HG03139 (cell line): ENCODE results near the gene RIMKLA.

ENCODE experiments used
- ATAC-seq: cut with Tn5 transposase; IDR thresholded peaks from one replicate; pipeline ENCODE4 v1.9.1; 2021; ENCODE audit not compliant: unreplicated experiment

The RIMKLA gene

DNA sequence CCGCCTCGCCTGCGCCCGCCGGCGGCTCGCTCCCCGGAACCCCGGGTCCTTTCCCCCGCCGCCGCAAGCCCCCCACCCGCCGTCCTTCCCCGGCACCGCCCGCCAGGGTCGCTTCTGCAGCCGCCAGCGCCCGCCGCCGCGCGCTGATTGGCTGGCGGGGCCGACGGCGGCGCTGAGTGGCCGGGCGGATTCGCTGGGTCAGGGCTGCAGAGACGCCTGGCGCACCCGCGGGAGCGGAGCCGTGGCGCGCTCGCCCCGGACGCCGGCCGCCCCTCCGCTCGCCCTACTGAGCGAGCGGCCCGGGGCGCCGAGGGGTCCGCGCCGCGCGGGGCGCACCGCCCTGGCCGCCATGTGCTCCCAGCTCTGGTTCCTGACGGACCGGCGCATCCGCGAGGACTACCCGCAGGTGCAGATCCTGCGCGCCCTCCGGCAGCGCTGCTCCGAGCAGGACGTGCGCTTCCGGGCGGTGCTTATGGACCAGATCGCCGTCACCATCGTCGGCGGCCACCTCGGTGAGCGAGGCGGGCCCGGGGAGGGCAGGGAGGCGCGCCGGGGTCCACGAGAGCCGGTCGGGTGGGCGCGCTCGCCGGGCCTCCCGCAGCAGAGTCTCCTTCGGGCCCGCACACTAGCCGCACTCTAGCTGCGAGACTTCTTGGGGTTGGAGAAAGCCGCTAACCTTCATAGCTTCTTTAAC lies at the start of gene RIMKLA:
TSS of gene RIMKLA (plus strand) at position 207 of the 694 bp plus-strand sequence. CDS start at position 350, 143 bp downstream.
- peak; percentile 89 for ATAC-seq

DNA sequence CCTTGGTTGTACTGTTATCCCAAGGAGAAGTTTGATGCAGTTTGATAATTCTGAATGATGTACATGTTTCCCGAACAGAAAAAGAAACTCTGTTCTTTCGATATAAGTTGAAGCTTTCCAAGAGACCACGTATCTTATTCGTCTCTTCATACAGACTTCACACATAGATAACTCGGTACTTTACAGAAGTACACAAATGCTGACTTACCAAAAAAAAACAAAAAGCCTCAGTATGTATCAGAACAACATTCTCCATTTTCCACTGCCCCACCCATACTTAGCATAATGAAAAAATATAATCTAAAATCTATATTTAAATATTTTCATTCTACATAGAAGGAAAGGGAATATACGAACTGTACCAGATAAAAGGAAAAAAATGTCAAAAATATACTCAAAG lies 47.7 kb upstream of the RIMKLA start:
- ATAC-seq, result no peak

- ATAC-seq, result no peak
These were observed 46.8 kb upstream of the RIMKLA start for GRCh38 chr1:42333662-42334239.

DNA sequence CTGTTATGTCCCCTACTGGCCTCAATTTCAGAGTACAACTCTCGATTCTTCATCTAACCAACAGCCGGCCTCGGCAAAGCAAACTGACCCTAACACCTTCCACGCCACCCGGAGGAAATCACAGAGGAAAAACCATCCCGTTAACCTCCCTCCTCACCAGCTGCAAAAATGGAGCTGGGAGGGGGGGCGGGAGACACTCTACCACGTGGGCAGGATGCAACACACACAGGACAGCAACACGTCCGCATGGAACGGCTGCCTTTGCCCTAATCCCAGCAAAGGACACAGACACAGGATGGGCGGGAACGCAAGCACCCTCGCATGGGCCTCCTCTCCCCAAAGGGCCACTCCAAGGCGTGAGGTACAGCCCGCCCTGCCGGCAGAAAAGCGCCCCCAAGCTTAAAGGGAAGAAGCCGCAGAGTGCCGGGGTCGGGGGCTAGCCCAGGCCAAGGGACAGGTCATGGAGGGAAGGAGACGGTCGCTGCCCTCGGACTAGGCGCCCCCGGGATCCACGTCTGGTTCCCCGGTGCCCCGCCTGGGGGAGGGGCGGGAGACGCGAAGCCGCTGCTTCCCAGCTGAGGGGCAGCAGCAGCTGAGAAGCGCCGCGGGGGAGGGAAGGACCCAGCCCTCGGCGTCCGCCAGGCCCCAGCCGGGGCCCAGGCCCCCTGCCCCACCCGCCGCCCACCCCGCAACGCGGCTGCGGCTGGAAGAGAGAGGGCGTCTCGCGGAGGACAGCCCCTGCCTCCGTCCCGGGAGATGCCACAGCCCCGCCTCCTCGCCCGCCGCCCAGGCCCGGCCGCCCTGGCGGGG lies 46.1 kb upstream of the RIMKLA start:
- peak; percentile 32 for ATAC-seq

DNA sequence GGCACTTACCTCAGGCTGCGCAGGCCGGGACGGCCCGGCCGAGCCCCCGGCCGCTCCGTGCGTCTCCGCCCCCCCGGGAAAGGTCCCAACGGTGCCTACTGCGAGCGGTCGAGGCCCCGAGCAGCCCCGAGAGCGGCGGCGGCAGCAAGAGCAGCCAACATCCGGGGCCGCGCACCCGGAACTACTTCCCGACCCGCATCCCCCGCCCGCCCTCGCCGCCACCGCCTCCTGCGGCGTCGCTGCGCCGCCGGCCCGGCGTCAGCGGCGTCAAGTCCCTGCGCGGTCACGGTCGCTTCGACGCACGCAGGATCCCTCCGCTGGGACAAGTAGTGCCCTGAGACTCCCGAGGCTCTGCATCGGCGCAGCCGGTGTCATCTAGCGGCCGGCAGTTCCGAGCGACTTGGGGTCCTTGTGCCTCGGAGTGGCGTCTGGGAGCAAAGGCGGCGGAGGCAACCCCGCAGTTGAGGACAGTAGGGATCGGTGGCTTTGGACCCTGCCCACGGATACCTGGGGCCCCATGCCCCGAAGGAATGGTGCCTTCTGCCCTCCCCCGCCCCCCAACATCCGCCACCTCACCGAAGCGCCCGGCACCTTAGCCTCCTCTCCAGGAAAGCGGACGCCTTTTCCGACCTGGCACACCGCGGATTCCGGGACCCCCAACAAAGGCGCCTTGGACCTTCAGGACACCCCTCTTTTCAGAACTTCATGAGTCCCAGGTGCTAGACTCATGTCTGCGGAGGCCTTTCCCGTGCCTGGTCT lies 45.4 kb upstream of the RIMKLA start, which contains the start of gene FOXJ3:
TSS of gene FOXJ3 (minus strand) at position 186 of the 759 bp plus-strand sequence. CDS start 24,142 bp downstream, outside the sequence.
- ATAC-seq, result peak; percentile 83

DNA sequence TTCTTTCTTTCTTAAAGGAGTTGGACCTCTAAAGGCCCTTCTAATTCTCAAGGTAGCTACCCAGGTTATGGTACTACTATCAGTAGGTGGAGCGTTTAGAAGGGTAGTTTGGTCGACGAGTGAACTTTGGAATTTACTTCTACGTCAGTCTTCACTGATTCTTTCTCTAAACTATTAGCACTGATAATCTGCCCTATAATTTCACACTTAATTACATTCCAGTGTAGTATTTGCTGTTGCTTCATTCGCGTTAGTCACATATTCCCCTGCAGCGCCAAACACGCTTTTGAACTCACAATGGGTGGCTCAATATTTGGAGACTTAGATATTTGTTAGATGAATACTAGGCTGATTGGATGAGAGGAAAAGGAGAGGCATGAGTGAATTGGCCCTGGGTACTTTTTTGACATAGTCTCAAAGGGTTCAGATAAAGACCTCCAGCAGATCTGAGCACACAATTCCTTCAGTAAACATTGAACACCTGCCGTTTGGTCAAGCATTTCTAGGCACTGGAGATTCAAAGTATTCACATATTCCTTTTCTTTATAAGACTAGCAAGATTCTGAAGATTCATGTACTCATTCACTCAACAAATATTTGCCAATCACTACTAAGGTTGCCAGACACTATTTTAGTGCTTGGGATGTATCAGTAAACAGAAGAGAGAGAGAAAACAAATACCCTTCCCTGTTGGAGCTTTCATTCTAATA lies 44.6 kb upstream of the RIMKLA start:
- ATAC-seq, result no peak

DNA sequence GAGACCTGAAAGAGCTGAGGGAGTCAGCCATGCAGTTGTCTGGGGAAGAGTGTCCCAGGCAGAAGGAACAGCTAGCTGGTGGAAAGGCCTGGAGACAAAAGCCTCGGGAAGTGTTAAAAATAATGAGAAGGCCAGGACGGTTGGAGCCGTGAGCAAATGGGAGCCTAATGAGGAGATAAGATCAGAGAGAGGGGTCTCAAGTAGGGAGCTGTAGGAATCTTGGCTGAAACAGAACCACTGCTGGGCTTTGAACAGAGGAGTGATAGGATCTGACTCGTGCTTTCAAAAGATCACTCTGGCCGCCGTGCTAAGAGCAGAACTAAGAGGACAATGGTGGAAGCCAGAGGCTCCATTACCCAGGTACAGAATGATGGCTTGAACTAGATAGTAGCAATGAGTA lies 43.6 kb upstream of the RIMKLA start:
- ATAC-seq, result no peak

DNA sequence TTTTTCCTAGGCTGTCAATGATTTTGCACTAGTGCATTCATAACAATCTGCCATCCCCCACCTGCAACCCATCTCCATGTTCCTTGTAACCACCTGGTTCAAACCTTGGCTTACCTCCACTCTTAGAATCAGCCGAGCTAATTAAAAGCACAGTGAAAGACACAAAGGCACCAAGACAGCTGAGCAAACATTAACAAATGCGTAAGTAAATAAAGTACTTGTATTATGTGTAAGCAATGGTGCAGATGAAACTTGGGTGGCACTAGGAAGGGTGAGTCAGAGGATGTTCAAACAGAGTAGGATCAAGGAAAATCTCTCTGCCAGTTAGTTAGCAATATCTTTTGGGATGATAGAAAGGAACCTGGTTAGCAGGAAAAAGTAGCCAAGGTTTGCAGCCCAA lies 40.5 kb upstream of the RIMKLA start:
- ATAC-seq, result no peak

DNA sequence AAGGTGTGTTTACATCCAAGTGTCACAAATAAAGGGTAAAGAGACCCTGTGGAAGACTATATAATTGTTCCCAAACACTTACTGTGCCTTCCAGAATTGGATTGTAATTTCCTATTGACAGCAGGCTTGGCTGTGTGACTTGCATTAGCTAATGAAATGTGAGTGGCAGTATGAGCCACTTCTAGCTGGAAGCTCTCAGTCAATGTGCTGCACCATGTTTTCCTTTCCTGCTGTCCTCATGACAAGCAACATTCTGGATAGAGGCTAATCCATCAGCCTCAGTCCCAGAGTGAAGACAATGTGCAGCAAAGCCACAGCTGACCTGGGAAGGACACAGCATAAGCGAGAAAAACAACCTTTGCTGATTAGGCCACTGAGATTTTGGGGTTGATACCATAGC lies 39.7 kb upstream of the RIMKLA start:
- ATAC-seq, result no peak

DNA sequence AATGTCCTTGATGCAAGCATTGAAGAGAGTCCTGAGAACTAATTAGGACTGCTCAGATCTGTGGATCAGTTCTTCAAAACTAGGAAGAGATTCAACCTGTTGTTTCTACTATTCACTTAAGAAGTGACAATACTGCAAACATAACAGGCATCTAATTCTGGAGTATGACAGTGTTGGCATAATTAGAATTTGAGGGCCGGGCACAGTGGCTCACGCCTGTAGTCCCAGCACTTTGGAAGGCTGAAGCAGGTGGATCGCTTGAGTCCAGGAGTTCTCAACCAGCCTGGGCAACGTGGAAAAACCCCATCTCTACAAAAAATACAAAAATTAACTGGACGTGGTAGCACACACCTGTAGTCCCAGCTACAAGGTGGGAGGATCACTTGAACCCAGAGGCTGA lies 37.5 kb upstream of the RIMKLA start:
- ATAC-seq, result no peak

GRCh38 chr1:42348498-42348897 lies 32.1 kb upstream of the RIMKLA start:
- ATAC-seq, result no peak

DNA sequence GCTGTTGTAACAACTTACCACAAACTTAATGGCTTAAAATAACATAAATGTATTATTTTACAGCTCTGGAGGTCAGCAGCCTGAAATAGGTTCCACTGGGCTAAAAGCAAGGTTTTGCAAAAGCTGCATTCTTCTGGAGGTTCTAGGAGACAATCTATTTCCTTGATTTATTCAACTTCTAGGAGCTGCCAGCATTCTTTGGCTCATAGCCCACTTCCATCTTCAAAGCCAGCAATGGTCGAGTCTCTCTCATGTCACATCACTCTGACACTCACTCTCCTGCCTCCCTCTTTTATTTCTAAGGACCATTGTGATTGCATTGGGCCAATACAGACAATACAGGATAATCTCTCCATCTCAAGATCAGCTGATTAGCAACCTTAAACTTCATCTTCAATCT lies 30.5 kb upstream of the RIMKLA start:
- no peak for ATAC-seq

DNA sequence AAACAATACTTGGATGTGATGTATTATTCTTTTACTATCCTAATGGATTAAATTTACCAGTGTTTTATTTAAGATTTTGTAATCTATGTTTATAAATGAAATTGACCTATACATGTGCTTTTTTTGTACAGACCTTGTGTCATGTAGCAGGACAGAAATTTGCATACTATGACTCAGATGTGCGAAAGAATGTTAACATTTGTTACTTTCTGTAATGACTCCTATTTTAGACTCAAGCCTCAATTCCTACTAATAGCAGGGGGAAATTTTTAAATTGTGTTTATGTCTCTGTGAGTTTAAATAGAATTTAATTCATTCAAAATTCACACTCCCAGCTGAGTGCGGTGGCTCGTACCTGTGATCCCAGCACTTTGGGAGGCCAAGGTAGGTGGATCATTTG lies 21.8 kb upstream of the RIMKLA start:
- no peak for ATAC-seq

DNA sequence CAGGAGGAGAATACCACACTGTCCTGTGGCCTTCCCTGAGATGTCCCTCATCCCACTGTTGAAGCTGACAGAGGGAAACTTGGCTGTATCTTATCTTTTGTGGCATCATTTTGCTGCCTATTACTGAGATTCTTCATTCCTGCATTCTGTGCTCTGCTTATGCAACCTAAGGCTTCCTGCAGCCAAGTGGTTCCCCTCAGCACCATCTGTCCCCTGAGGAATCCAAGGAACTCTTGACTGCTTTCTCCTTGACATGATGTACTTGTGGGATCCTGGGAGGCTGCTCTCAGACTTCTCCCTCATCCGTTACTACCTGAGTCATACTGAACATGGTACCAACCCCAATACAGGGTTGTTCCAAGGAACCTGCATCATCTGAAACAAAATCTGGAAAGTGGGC lies 21.1 kb upstream of the RIMKLA start:
- no peak for ATAC-seq

DNA sequence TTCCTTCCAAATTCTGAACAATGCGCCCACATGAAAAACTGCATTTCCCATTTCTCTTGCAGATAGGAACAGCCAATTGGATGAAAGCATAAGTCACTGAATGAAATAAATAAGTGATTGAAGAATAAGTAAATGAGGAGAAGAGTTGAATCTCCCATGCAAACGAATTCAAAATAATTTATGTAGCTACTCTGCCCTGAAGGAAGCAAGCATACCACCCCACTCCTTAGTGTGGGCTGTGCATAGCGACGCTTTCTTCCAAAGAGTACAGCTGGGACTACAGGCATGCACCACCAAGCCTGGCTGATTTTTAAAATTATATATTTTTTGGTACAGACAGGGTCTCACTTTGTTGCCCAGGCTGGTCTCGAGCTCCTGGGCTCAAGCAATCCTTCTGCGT lies 16.5 kb upstream of the RIMKLA start:
- ATAC-seq, result no peak

DNA sequence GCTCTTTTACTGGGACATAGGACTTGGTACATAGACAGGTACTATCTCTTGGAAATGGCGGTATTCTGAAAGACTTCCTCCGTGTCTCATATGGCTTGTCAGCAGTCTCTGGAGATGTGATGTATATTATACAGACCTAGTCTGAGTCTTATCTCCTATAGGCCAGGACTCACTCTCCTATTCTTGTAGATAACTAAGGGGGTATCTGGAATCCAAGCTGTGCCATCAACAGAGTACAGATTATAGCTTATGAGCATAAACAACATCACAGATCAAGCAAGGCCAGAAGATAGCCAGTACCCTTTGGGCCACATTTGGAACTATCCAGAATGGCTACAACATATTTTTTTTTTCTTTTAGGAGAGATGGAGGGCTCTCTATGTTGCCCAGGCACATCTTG lies 16.1 kb upstream of the RIMKLA start:
- no peak for ATAC-seq

DNA sequence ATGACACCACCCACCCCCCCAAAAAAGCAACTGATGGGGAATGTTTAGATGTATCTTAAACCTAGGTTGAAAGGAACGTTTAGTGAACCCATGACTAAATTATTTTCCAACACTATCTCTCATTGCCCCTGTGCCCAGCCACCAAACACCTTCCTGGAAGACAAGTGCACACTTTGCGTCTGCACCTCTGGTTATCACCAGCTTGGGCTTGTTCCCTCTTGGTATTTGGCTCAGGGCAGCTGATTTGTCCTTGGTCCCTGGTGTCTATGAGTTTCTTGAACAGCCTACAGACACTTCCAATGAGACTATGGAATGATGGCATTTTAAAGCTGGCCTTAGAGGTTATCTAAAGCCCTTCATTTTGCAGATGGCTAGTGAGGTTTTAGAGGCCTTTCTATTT lies 15.5 kb upstream of the RIMKLA start:
- no peak for ATAC-seq

GRCh38 chr1:42368096-42368795 lies 12.3 kb upstream of the RIMKLA start:
- no peak for ATAC-seq

- no peak for ATAC-seq
These were observed 11.1 kb upstream of the RIMKLA start for GRCh38 chr1:42369471-42369870.
